DLD1 (cell line): ENCODE measurements around the gene CXCL13.
"Not testable (repeated sequence)": the region's sequence is repeated elsewhere in the genome, so short reads cannot be mapped to it uniquely, and the experiment has no call there.

ENCODE experiments used
- in situ Hi-C: cut with HindIII; loops from 2 replicates; pipeline ENCODE4 v1.10.0; 2017; ENCODE audit warnings: low sequenced_read_pairs

CXCL13 gene

DNA sequence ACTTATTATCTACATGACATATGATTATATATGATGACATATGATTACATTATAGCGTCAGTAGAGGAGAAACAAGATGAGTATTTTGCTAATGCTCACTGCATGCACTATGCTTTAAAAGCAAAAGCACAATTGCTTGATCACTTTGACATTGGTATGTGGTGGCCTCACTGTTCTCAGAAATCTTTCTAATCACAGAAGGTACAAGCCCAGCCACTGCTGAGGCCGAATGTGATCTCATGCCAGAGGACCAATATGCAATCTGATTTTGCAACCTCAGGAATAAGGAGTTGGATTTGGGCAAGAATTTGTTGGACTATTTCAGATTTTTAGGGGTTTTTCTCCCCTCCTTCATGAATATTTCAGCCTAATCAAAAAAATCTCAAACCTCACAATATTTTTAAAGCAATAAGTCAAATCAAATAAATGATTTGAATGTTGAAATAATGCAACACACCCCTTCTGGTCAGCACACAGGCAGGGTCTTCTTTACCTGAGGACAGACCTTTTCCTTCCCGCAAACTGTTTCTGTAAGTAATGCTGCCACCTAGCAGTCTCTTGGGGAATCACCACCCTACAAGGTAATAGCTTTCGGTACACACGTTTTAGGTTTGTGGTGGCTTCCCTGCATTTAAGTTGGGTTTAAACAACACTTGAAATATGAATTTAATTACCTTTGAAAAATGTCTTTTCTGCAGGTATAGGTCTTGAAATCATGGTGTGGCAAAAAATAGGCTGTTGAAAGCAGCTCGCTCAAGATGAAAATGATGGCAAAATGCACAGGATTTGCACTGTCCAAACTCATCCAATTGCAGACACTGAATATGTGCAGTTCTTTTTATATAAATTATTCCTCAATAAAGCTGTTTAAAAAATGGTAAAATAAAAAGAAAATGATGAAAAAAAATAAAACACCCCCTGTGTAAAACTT lies 4.8 kb upstream of the CXCL13 start:
- in situ Hi-C loops = loop anchor here (25.0 kb wide), 1 partner anchor 213 kb away; no protein-coding TSS in a partner anchor

DNA sequence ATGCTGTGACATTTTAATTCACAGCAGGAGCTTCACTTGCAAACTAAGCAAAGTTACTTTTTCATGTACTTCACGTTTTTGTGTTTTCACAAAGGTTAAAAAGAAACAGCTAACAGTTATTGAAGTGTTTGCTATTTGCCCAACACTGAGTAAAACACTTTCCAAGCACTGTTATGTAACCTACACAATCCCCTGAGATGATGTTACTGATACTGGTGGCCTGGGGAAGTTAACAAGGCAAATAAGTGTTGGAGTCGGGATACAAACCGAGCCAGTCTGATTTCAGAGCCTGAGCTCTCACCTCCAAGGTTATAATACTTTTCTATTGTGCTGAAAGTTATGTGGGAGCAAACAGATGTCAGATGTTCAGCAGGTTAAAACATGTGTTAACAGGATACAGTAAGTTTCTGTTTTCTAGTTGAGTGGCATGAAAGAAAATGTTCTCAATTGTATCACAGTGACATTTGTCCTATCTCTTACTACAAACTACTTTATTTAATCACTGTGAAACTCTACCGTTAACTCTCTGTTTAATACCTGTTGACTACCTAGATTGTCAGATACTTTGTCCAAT lies 3.9 kb upstream of the CXCL13 start:
- in situ Hi-C loops = loop anchor here (25.0 kb wide), 1 partner anchor 214 kb away; no protein-coding TSS in a partner anchor

DNA sequence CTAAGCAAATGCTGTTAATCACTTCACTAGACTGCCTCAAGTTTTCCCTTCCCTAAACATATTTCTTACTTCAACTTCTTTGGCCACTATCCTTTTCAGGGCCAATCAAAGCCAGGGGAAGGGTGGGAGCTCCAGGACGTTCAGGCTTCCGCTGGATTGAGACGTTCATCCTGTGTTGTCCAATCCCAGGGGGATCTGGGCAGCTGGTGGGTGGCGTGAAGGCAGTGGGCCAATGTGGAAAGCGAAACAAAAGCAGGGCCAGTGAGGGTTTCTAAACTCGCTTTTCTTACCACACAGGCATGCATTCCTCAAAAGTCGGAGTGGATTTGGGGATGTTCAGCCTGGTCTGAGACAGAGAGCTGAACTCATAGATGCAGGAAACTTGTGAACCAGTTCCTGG lies 7.6 kb downstream of the CXCL13 start:
- in situ Hi-C loops = loop anchor here (25.0 kb wide), 1 partner anchor 226 kb away; no protein-coding TSS in a partner anchor

DNA sequence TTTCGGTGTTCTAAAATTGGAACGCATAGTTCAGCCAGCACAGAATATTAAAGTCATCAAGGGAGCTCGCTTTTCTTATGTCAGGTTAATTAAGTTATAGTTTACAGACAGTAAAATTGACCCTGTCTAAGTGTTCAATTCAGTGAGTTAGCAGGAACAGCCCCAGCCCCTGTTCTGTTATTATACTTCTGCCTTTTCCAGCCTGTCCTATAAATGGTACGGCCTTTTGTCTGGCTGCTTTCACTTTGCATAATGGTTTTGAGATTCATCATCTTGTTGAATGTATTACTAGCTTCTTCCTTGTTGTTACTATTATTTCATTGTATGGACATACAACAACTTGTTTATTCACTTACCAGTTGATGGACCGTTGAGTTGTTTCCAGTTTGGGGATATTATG lies 9.5 kb downstream of the CXCL13 start:
- in situ Hi-C loops = loop anchor here (25.0 kb wide), 1 partner anchor 228 kb away; no protein-coding TSS in a partner anchor

DNA sequence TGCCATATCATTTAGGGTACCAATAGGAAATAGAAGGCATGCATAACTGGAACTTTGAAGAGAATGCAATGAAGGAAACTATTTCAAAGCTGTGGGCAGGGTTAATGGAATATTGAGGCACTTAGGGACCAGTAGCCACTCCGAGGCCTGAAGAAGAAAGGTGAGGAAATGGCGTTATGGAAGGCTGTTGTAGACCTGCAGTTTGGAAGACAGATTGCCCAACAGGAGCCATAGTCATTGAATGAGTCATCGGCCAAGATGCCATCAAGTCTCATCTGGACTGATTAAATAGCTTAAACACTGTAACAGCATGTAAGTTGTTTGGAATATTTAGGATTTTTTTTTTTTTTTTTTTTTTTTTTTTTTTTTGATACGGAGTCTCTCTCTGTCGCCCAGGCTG lies 11.6 kb downstream of the CXCL13 start:
- in situ Hi-C loops = loop anchor here (25.0 kb wide), 1 partner anchor 230 kb away; no protein-coding TSS in a partner anchor

DNA sequence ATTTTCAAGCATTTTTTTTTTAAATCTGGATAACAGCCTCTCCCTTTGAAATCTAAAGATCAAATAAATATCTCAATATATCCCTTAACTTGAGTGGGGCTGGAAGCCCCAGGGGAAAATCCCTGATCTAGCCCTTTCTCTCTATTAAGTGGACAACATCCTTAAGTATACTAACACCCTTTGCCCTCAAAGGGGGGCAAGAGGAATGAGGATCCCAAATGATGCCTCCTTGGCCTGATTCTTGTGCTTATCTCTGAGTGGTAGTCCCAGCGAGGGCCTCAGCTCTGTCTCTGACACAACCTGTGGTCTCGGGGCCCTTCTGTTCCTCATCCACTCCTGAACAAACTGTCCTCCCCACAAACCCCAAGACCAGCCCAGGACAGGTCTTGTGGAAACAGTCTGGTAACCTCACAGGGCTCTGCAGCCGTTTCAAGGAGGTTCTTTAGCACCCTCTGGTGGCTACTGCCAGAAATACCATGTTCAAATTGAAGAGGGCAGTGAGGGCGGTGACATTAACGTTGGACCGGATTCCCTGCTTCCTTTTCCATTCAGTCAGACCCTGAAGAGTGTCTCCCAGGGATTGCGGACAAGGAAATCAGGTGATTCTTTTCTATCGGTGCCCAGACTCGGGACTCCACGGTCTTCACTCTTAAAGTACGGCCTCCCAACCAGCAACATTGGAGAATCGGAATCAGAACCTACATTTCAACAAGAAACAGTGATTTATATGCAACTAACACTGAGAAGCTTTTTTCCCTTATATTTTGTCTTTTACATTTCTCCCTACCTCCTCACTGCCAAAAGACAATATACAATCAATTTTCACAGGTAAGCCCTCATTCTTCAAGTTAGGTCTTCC lies 13.0 kb downstream of the CXCL13 start:
- in situ Hi-C loops = loop anchor here (25.0 kb wide), 1 partner anchor 231 kb away; no protein-coding TSS in a partner anchor

DNA sequence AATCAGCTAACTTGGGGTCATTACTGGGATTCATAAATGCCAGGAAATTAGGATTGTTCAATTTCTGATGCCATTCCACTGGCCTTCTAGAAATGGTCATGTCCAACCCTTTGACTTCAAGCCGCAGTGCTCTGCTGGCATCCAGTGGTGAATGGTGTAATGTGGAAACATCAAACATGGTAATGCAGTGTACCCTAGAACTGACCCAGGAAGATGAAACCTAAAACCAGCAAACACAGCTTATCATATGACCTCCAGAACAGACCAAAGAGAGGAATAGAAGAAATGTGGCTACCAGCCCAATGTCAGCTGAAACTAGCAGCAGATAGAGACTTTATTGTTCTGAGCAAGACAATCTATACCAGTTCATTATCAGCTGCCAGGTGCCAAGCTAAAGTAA lies 13.8 kb downstream of the CXCL13 start:
- in situ Hi-C loops = loop anchor here (25.0 kb wide), 1 partner anchor 232 kb away; no protein-coding TSS in a partner anchor

DNA sequence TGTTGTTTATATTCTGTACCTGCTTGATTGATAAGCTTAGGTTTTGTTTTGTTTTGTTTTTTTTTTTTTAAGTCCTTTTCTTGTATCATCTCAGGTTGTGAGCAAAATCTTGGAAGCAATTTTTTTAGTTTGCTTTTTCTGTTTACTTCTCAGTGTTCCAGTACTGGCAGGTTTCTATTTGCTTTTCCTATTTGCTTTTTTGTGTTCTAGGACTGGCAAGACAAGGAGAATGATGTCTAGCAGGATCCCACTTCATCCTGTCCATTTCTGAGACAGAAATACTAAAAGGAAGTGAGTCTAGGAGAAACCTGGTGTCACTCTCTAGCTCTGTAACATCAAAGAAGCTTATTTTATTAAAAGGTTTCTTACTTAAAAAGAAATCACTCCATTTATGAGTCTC lies 15.6 kb downstream of the CXCL13 start:
- in situ Hi-C loops = loop anchor here (25.0 kb wide), 1 partner anchor 234 kb away; no protein-coding TSS in a partner anchor

DNA sequence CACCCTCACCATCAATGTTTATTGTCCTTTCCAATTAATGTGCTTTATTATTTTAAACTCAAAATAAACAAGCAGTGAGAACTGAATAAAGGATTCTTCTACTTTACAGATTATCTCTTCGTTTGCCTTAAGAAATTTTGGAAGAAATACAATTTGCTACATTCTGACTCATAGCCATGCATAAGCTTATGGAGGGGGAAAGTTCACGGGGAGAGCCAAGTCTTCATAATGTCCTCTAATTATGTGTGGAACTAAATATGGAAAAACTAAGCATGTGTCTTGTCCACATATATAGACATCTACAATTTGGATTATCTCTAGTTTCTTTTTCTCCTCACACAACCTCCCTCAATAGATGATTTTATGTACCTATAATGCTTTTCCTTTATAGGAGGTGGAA lies 17.5 kb downstream of the CXCL13 start:
- in situ Hi-C loops = loop anchor here (25.0 kb wide), 1 partner anchor 236 kb away; no protein-coding TSS in a partner anchor

DNA sequence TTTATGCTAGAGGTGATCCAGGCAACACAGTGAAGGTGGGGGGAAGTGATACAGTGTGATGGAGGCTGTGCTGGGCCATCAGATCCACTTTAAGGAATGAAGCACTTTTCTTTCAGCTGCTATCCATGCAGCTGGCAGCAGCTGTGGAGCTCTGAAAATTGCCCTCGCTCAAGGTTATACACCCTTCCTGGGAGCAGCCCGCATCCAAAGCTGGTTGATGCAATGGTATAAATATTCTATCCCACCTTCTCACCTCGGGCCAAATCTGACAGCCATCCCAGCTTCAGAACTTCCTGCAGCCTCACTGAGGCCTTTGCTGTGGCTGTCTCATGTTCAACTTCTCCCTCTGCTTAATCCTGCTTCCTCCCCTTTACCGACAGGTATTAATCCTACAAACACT lies 18.6 kb downstream of the CXCL13 start:
- in situ Hi-C loops = loop anchor here (25.0 kb wide), 1 partner anchor 237 kb away; no protein-coding TSS in a partner anchor

DNA sequence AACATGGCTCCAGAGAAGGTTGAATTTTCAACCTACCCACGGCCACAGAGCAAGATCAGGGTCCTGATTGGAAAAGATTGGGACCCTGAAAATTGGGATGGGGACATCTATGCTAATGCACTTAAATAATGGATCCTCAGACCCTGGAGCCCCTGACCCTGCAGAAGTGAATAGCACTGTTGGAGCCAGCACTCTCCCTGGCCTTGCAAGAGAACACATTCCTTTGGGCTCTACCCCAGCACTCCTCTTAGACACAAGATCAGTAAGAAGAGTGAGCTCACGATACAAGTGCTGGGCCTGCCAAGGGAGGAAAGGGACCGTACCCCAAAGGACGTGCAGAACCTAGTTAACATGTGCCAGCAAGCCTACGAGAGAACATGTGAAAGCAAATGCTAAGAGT lies 19.9 kb downstream of the CXCL13 start:
- in situ Hi-C loops = no loop called here

DNA sequence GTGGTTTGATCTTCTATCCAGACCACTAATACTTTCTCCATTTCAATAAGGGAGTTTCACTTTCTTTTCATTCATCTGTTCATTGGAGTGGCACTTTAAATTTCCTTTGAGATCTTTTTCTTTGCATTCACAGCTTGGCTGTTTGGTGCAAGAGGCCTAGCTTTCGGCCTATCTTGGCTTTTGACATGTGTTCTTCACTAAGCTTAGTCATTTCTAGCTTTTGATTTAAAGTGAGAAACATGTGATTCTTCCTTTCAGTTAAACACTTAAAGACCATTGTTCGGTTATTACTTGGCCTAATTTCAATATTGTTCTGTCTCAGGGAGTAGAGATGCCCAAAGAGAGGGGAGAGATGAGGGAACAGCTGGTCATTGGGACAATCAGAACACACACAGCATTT lies 24.3 kb downstream of the CXCL13 start:
- in situ Hi-C loops = no loop called here

DNA sequence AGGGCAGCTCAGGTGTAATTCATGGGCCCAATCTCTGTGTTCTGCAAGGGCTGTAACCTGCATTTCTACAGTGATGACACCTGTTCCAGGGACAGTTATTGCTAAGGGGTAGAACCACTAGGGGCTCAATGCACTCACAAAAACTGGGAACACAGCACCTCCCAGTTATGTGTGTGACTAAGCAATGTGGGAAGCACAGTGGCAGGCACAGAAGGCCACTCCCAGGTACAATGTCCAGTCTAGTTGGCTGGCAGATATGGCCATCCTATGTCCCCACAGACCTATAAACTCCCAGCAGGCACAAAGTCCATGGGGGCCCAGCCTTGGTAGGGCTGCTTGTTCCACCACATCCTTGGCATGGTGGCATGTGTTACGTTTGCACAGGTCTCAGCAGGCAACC lies 25.7 kb downstream of the CXCL13 start:
- in situ Hi-C loops = no loop called here

DNA sequence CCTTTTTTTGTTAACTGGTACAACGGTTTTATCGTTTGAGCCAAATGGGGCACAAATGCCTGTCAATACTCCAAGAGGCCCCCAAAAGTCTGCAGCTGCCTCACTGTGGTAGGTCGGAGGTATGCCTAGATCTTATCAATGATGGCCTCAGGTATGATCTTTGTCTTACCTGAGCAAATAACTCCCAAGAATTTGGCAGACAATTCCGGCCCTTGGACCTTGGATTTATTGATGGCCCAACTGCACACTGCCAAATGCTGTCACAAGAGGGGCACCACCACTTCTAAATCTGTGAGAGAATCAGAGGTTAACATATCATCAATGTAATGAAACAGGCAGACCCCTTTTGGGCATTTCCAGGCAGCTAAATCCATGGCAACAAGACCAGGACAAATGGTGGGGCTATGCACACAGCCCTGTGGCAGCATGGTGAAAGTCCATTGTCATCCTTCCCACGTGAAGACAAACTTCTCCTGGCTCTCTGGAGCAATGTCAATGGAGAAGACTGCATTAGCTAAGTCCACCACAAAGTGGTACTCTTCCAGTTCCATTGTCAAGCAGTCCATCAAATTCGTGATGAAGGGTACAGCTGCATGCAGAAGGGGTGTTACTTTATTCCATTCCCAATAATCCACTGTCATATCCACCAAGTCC lies 28.6 kb downstream of the CXCL13 start:
- in situ Hi-C loops = no loop called here

DNA sequence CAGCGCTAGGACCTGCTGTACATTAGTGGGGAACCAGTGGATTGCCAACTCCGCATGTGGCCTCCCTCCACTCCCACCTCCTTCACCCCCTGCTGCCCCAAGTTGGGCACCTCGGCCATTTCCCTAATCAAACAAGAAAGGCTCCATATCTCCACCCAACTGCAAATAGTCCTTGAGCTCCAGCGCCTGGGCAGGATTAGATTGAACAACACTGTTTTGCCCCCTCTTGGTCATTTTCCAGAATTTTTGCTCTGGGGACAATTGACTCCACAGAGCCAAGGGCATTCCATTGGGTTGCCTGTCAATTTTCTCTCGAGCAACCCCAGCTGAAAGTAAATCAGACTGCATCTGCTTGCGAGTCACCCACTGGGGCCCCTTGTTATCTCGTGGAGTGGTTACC lies 29.6 kb downstream of the CXCL13 start:
- in situ Hi-C loops = no loop called here

DNA sequence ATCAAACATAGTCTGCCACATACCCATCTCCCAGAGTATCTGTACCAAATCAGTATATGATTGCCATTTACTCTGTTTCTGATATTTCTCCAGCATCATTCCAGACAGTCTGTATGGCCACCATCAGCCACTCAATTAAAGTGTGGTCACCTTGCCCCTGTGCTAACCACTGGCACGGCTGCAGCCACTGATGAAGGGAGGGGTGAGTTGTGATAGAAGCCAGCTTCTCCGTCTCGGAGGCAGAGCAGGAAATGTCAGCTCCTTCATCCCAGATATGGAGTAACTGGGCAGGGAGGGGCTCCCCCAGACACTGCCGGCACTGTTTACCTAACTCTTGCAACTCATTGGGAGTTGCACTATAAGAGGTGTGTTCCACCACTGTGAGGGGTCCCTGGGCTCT lies 30.3 kb downstream of the CXCL13 start:
- in situ Hi-C loops = no loop called here

DNA sequence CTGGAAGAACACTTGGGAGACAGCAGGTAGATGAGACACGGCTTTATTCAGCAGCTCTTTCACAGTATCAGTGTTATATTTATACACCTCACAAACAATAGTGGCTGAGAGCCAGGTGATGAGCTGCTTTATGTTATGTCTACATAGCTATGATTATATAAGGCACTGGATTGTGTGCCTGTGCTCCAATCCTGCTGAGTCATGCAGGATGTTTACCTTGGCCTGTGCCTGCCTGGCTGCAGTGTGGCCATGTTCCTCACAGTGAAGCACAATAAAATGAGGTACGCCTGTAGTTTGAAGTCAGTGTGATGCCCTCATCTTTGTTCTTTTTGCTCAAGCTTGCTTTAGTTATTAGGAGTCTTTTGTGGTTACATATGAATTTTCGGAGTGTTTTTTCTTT lies 31.3 kb downstream of the CXCL13 start:
- in situ Hi-C loops = no loop called here

DNA sequence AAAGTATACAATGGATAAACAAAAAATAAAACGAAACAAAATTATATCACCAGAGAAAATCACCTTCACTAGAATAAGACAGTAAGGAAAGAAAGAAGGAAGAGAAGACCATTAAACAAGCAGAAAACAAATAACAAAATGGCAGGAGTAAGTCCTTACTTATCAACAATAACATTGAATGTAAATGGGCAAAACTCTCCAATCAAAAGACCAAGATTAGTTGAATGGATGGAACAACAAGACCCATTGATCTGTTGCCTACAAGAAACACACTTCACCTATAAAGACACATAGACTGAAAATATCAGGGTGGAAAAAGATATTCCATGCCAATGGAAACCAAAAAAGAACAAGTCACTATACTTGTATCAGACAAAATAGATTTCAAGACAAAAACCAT lies 38.4 kb downstream of the CXCL13 start:
- in situ Hi-C loops = not testable (repeated sequence)

DNA sequence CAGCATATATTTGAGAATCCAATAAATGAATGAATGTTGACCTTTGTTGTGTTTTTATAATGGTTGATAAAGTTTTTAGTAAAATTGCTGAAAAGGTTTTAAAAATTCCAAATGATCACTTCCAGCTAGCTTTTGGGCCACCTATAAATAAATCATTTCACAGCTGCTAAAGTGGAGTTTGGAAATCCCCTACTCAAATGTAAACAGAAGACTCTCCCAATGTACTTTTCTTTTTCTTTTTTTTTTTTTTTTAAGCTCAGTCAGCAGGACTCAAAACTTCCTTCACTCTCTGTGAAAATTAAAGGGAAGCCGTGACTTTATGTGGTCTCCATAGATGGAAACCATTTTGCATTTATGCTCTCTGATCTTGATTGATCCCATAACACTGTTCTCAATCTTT lies 45.2 kb downstream of the CXCL13 start:
- in situ Hi-C loops = no loop called here

DNA sequence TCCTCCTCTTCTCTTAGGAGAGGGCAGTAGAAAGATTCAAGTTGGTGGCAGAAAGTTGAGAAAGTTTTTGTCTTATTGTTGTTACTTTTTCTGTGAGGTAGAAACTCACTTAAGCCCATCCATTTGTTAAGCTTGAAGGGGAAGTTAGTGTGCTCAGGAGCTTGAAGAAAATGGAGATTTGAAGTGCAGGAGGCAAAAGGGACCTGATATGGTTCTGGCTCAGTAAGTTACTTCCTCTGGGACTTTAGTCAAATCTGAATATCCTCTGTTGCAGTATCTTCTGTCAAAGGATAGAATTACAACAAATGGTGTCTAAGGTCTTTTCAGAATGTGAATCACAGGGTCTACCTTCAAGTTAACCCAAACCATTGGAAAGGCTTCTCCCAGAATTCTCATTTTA lies 46.2 kb downstream of the CXCL13 start:
- in situ Hi-C loops = no loop called here
